HG03060 (cell line): ENCODE results near the gene ZNF101.

Experiments used
- ATAC-seq: cut with Tn5 transposase; IDR thresholded peaks from one replicate; pipeline ENCODE4 v1.9.1; 2021; ENCODE audit warnings: low read depth, moderate number of reproducible peaks; ENCODE audit not compliant: unreplicated experiment

Gene ZNF101

DNA sequence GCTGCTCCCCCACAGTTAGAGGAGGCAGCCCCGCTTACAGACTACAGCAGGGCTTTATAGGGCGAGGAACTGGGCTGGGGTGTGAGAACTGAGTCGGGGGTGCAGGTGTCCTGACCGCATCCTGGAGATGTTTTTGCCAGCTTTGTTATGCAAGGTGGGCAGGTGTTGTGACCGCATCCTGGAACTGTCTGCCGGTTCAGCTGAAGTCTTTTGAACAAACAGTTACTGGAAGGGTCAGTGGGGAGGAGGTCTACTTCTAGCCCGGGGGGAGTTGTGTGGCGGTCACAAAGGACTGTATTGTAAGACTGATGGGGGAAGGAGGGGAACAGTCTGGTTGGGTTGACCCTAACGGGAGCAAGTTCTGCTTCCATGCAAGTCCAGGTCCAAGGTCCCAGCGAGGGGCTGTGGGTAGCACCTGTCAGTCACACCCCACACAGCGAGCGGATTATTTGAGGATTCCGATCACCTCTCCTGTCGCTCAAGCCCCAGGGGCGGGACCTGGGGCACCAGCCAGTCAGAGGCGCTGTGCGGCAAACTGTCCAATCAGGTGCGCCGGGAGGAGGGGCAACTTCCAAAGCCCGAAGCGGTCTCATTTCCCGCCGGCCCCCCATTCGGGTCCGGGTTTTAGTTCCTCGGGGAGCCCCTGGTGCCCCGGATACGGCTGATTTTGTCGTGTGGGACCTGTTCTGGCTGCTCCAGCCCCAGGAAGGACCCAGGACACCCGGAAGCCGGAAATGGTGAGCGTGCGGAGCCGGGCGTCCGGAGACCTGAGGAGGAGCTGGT is at the start of gene ZNF101:
Gene ZNF101 (plus strand): TSS at position 610 of the 783 bp plus-strand sequence. CDS start 125 bp downstream, at position 735.
- ATAC-seq: peak; percentile 74

DNA sequence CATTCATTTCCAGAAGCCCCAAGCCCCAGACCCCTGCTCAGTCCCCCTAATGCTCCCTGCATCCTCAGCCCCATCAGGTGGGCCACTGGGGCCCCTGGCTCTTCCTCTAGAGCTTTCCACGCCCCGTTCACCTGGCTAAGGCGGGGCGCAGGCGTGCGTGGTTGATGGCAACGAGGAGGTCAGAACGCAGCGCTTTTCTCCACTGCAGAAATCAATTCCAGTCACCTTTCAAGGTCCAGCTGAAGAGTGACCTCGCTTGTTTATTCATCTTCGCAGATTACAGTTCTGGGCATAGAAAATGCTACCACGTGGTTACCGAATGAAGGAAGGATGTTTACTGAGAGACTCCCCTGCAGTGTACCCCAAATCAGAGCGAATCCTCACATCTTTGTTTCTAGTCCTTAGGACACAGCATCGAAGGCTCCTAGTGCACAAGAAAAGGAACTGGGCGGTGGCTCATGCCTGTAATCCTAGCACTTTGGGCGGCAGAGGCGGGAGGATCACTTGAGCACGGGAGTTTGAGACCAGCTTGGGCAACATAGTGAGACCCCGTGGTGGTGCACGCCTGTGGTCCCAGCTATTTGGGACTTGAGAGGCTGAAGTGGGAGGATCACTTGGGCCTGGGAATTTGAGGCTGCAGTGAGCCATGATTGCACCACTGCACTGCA is 49.3 kb upstream of the ZNF101 start:
- ATAC-seq: no peak

DNA sequence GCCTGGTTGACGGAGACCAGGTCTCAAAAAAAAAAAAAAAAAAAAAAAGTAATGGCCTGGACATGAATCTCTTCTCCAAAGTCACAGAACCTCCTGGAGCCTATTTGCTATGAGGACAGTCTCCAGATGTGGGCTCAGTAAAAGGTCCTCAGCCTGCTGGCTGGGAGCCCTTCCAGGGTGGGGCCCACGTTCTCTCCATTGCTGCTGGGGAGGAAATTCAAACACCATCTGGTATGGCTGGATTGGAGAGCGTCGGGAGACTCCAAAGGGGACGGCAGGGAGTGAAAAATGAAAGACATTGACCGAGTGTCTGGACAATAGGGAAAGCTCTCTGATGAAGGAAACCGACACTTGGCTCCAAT is 48.8 kb upstream of the ZNF101 start:
- no peak for ATAC-seq

DNA sequence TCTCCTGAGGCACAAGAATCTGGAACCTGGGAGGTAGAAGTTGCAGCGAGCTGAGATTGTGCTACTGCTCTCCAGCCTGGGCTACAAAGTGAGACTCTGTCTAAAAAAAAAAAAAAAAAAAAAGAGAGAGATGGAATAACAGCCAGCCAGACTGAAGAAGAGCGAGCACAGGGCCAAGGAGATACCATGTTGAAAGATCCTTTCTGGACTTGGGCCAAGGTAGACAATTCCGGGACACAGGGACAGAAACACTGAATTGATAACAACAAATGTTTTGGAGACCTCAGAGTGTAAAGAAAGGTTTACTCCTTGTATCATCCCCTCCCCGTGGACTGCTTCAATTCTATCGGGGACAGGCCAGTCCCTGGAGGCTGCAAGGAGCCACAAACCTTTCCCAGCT is 45.3 kb upstream of the ZNF101 start:
- no peak for ATAC-seq

DNA sequence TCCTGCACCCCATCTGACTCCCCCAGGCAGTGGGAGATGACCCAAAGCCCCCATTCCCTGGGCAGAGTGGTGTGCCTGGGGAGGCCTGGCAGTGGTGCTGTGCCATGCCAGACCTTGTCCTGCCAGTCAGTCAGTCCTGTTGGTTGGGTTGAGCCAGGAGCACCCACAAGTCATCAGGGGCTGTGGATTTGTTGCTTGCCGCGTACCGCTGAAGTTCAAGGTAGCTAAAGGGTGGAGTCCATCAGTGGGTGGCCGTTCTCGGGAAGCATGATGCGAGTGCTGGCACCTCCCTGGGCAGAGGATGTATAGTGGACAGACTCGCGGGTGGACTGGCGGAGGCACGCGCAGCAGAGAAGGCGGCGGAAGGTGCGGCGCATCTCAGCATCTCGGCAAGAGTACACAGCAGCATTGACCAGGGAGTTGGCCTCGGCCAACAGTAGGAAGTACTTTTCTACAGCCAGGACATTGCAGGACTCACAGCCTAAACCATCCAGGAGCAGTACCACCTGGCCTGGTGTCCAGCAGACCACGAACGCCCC is 44.5 kb upstream of the ZNF101 start:
- ATAC-seq: no peak

DNA sequence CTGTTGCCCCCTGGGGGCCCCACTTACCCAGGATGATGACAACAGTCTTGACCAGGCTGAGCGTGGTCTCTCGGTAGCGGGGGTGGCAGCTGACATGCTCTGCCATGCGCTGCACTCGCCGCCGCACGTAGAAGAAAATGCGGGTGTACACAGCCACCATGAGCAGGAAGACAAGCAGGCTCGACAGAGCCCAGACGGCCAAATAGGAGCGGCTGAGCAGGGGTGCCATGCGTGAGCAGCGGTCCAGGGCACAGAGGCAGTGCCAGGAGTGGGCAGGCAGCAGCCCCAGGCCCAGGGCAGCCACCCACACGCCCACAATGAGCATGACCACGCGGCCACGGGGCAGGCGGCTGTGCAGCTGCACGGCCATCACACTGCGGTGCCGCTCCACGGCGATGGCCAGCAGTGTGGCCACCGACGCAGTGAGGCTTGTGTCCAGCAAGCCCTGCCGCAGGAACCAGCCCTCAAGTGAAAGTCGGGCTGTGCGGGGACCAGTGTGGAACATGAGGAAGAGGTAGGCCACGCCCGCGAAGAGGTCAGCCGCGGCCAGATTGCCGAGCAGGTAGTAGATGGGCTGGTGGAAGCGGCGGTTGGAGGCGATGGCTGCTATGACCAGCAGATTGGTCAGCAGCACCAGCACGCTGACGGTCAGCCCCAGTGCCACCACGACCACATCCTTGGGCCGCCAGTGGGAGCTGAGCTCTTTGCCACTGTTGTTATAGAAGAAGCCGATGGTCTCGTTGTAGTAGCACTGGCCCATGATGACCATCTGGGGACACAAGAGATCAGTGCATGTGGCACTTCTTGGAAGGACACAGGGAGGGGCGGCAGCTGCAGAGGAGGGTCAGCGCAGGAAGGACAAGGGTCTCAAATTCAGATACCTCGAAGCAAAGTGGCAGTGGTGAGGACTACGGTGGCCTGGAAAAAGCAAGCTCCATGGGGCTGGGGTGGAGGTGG is 41.8 kb upstream of the ZNF101 start:
- no peak for ATAC-seq

DNA sequence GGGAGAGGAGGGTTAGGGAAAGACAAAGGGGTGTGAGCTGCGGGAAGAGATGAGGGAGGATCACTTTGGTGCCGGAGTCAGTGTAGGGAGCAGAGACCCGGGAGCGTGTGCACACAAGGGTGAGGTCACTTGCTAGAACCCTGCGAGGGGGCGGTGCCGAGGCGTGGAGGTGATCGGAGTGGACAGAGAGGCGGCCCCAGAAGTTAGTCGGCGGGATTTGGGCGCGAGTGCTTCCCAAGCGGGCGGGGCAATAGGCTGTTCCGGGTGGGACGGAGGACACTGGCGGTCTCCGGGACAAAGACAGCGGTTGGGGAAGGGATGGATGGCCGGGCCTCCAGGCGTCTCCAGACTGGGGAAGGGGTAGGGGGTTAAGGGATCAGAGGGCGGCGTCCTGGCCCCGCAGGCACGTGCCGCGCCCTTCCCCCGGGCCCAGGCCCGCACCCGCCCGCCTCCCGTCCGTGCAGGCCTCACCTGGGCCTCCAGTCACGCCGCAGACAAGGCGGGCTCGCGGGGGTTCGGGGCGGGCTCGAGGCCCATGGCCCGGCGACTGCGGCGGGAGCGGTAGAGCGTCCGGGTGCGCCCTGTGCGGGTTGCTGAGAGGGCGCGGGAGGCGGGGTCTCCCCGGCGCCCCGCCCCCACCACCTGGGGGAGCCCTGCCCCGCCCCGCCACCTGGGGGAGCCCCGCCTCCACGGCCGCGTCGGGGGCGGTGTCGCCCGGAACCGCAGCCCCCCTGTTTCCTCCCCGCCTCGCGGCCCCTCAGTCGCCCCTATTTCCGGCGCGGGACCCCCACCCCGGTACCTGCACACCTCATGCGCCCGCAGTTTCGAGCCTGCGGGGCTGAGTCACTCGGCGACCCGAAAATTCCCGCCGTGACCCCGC is 40.8 kb upstream of the ZNF101 start, which contains the start of gene LPAR2:
Gene LPAR2 (minus strand): TSS at position 600 of the 880 bp plus-strand sequence. CDS start 945 bp downstream, outside the sequence.
- ATAC-seq: no peak

DNA sequence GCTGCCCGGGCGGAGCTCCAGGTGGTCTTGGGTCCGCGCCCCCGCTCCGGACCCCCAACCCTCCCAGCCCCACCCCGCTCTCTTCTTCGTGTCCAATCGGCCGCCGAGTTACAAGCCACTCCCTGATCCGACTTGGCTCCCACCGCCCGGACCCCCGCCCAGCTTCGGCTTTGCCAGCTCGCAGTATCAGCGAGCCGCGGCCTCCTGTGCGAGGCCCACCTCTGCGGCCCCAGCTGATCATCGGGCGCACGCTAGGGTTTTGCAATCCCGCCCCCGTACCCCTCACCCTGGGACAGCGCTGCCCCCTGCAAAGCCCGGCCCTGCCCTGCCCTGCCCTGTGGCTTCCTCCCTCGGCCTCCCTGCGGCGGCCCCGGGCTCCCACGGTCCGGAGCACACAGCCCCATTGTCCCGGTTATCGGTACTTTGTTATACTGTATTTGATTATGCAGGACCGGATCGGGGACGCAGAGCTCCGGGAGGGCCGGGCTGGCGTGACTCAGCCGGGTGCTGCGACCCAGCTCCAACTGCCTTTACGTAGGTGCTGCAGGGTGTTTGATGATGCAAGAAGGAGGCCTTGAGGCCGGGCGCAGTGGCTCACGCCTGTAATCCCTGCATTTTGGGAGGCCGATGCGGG is 40.0 kb upstream of the ZNF101 start:
- ATAC-seq: no peak

DNA sequence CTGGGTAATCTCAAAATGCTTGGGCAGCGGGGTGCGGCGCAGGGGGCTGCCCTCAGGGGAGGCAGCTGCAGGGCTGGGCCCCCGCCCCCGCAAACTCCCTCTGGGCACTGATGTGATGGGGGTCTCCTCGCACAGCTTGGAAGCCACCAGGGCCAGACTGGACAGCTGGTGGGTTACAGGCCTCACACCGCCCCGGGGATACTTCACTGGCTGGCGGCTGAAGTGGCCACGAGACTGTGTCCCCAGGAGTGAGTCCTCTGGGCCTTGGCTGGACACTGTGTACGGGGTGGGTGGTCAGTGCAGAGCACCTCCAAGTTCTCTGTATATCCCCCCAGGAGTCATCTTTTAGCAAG is 38.6 kb upstream of the ZNF101 start:
- no peak for ATAC-seq

DNA sequence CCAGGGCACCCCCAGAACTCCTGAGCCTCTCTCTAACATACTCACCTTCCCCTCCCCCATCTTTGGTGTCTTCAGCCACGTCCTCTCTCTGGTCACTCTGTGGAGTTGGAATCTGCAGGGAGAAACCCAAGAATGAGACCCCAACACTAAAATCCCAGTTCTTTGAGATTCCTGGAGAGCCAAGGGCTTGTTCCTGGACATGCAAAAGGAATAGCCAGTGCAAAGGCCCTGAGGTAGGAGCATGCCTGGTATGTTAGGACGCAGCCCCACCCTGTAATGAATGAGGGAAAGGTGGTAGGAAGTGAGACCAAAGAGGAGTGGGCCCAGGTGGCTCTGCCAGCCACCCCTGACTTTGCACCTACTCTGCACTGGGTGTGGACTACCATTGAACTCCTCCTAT is 38.2 kb upstream of the ZNF101 start:
- ATAC-seq: no peak

DNA sequence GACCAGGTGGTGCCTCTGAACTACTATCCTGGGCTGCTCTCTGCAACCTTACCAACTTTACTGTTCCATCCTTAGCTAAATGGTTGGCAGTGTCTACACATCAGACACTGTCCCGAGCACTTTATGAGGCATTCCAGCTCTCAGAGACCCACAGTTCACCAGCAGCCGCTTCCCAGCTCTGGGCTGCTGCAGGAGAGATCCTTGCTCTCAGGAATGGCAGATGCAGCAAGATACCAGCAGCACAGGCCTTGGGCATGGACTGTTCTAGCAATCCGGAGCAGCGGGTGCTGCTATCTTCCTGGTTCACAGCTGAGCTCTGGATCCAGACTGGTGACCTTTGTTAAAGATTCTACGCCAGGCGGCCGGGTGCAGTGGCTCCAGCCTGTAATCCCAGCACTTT is 37.3 kb upstream of the ZNF101 start:
- no peak for ATAC-seq

DNA sequence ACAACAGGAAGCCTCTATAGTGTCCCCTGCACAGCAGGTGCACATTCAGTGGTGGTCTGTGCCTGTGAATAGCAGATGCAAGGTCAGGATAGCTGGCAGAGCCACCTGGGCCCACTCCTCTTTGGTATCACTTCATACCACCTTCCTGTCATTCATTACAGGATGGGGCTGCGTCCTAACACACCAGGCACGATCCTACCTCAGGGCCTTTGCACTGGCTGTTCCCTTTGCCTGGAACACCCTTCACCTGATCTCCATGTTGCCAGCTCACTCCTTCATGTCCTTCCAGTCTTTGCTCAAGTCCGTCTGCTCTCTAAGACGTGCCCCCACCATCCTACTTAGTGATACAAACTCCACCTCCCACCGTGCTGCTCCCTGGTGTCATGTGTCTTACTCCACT is 36.0 kb upstream of the ZNF101 start:
- ATAC-seq: no peak

DNA sequence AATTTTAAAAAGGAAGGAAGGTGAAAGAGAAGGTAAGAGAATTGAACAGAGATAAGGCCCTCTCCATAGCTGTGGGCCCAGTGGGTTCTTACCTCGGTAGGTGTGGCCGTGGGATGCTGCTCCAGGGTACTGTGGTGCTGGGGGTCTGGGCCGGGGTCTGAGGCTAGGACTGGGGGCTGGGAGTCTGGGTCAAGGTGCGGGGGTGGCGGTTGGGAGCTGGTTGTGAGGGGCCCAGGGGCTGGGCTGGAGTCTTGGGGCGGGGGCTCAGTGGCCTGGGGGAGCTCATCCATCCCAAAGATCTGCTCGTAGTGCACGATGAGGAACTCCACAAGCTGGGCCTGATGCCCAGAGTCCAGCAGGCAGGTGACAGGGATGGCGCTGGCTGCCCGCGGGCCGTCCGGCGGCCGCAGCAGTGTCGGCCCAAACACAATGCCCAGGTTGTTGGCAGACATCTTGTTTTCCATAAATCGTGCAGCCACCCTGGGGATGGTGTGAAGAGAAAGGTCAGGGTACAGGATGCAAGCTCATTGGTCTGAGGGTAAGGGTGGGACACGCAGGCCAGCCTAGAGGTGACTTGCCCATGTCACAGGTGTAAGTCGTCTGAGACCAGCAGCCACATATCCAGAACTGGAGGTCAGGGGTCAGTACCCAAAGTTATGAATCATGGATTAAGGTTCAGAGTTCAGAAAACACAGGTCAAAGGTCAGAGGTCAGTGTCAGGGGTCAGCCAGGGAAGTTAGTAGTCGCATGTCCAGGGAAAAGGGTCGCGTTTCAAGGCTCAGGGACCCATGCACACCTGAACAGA is 34.7 kb upstream of the ZNF101 start:
- no peak for ATAC-seq

DNA sequence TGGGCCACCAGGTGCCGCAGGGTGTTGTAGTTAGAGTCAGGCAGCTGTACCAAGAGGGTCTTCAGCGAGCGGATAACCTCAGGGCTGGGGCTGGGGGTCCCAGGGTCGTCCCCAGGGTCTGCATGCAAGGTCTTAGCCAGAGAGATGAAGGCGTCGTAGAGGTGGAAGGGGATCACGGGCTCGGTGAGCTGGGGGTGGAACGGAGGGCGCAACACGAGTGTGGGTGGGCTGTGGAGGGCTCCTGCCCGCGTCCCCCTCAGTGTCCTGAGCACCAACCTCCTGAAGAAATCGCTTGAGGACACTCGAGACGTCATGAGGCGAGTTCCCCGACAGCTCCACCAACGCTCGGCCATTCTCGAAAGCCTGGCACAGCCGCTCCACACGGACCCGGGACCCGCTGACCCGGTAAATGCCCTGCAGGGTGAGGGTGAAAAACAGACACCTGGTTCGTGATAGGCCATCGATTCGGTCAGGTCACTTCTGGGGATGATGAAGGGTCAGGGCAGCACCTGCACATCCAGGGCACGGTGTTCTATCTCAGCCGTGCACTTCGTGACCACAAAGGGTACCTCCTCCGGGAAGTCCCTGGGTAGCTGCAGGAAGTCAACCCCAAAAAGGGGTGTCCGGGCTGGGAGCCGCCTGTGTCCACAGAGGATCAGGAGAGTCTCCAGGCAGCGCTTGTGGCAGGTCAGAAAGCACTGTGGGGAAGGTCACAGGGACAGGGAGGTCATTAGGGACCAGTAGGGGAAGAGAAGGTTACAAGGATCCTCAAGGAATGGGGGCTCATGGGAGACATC is 33.9 kb upstream of the ZNF101 start:
- ATAC-seq: no peak

DNA sequence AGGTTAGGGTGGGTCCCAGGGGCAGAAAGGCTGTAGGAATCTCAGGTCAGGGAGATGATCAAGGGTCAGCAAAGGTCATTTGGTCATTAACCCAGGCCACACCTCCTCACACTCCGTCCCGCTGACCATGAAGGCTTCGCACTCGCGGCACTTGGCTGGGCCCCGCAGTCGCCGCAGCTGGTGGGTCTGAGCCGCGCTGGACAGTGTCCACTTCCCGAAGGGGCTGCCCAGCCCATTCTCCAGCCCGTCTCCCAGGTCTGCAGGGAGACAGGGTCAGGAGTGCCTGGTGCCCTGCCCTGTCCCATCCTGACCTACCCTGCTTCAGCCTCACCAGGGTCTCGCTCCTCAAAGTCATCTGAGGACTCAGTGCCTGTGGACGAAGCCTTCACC is 33.3 kb upstream of the ZNF101 start:
- no peak for ATAC-seq

DNA sequence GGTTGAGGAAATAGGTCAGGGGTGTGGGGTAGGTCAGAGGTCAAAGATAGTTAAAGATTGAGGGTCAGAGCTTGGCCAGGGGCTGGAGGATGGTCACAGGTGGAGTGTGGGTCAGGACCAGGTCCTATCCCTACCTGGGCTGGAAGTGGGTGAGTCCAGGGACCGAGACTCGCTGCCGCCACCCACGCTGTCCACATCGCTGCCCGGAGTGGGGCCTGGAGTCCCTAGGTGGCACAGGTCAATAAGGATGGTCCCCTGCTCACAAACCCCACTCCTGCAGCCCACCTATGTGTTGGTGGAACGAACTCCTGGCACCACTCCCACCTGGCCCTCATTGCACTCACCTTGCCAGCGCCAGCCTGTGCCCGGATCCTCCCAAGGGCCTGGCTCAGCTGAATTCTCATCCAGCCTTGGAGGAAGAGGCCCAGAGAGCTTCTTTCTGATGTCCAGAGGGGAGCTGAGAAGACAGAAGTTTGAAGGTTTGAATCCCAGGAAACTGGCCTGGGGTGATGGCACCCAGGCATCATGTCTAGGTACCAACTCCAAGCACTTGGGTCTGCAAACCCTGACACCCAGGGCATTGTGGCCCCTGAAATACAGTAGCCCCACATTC is 32.0 kb upstream of the ZNF101 start:
- no peak for ATAC-seq

DNA sequence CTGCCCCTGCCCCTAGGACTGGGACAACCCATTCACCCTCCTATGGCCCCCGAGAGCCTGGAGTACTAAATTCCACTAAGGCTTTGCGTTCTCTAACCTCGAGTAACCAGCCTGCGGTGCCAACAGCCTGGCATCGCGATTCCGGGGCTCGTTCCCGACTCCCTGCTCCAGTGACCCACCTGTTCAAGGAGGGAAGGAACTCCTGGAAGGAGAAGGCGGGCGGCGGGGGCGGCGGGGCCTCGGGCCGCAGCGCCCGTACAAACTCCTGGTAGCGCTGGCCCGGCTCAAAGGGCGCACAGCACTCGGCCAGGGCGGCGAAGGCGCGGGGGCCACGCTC is 31.5 kb upstream of the ZNF101 start:
- ATAC-seq: no peak
